A673 (cell line): ENCODE results near the gene WFDC1. TPM values are rescaled to one million over a fixed set of nuclear protein-coding genes. Genes with fewer than 3 reads are reported as not detected.
"Not testable (repeated sequence)": the region's sequence is repeated elsewhere in the genome, so short reads cannot be mapped to it uniquely, and the experiment has no call there.

Experiments used
- BruUV-seq: library from RNA; stranded (reverse); fragments of 400-500 nt; replicated peaks from 2 replicates; lab custom pipeline; 2021; lab: Mats Ljungman, UMichigan
- CTCF ChIA-PET: fragments of 300-600 bp; sonication (Branson Sonifier 250); formaldehyde crosslinking; loops from one replicate; lab custom pipeline; 2022; ENCODE audit warnings: antibody characterized with exemption; lab: Charles Lee
- POLR2A ChIA-PET: fragments of 300-600 bp; sonication (Branson Sonifier 250); formaldehyde crosslinking; loops from one replicate; lab custom pipeline; 2022; ENCODE audit warnings: antibody characterized with exemption; ENCODE audit not compliant: low non-redundant PET; lab: Charles Lee
- DNase-seq: peaks from one replicate; pipeline ENCODE4 v3.0.0-alpha.2; 2015; ENCODE audit warnings: low spot score
- H3K27ac ChIP-seq: fragments of 200-600 bp; sonication (generic); 2 replicates; pipeline ENCODE4 v1.5.1; 2016; ENCODE audit warnings: mixed run types, low read depth, mild to moderate bottlenecking, mixed read lengths, antibody characterized with exemption, low read length; ENCODE audit not compliant: poor library complexity, severe bottlenecking
- H3K27me3 ChIP-seq: fragments of 200-600 bp; sonication (generic); replicated peaks from 2 replicates; pipeline ENCODE4 v1.6.1; 2017; ENCODE audit warnings: mixed run types, low read depth, mild to moderate bottlenecking, mixed read lengths, antibody characterized with exemption, low read length; ENCODE audit not compliant: insufficient read depth, poor library complexity
- H3K36me3 ChIP-seq: fragments of 200-600 bp; sonication (generic); 2 replicates; pipeline ENCODE4 v1.6.1; 2016; ENCODE audit warnings: mixed run types, mild to moderate bottlenecking, mixed read lengths, antibody characterized with exemption, low read length; ENCODE audit not compliant: insufficient read depth, poor library complexity, severe bottlenecking
- H3K4me1 ChIP-seq: fragments of 200-600 bp; sonication (generic); 2 replicates; pipeline ENCODE4 v1.6.1; 2017; ENCODE audit warnings: mixed run types, mild to moderate bottlenecking, mixed read lengths, antibody characterized with exemption, low read length; ENCODE audit not compliant: insufficient read depth, poor library complexity, severe bottlenecking
- H3K4me3 ChIP-seq: fragments of 200-600 bp; sonication (generic); 2 replicates; pipeline ENCODE4 v1.5.1; 2016; ENCODE audit warnings: low read depth, mixed run types, mild to moderate bottlenecking, mixed read lengths, low read length; ENCODE audit not compliant: poor library complexity, severe bottlenecking
- H3K9me3 ChIP-seq: fragments of 200-600 bp; sonication (generic); 2 replicates; pipeline ENCODE4 v1.6.1; 2016; ENCODE audit warnings: mixed run types, low read depth, mild to moderate bottlenecking, mixed read lengths, antibody characterized with exemption, low read length; ENCODE audit not compliant: poor library complexity, severe bottlenecking
- CTCF ChIP-seq: fragments of 300-800, 200-600 bp; sonication (generic); conservative IDR thresholded peaks from 2 replicates; pipeline ENCODE4 v1.5.1; 2017; ENCODE audit warnings: low read depth, mild to moderate bottlenecking, antibody characterized with exemption, low read length, moderate library complexity, mixed read lengths
- EZH2 ChIP-seq: fragments of 200-600 bp; sonication (generic); IDR thresholded peaks from 2 replicates; pipeline ENCODE4 v1.6.1; 2017; ENCODE audit warnings: borderline replicate concordance, low read depth, mild to moderate bottlenecking, mixed read lengths, antibody characterized with exemption, low read length; ENCODE audit not compliant: poor library complexity, severe bottlenecking
- intact Hi-C: fragments of 100-400 bp; cut with micrococcal nuclease; formaldehyde crosslinking; loops from one replicate; pipeline ENCODE4 v1.10.0; 2022; ENCODE audit not compliant: unreplicated experiment
- total RNA-seq: library from RNA; stranded (reverse); gene quantifications from 2 replicates; pipeline ENCODE4 v1.2.3, GENCODE V29; 2021

The WFDC1 gene
- total RNA-seq, 1 experiment from 2014 or later = not detected

DNA sequence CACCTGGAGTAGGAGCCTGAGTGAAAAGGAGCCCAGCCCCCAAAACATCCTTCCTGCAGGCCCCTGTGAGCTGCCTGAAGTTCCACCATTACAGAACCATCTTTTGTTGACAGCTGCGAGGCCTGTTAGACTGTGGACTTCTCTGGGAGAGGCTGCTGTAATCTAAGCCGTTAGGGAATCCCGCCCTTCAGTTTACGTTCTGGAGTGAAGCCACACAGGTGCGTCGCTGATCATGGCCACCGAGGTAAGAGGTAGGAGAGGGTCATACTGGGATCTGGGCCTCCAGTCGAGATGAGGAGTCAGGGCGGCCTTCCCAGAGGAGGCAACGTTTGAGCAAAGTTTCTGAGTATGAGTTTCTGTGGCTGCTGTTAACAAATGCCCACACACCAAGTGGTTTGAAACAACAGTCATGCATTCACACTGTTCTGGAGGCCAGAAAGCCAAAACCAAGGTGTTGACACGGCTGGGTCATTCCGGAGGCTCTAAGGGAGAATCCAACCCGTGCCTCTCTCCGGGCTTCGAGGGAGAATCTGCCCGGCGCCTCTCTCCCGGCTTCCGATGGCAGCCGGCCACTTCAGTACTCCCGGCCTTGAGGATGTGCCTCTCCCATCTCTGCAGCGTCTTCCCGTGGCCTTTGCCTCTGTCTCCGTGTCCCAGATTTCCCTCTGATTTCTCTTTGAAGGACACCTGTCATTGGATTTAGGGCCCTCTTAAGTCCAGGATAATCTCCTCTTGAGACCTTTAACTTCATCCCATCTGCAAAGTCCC is 47.0 kb downstream of the WFDC1 start:
- Histone ChIP-seq H3K4me3 (no peak overlapping the region), H3K36me3 (no peaks in the 10 kb centered on the region), H3K9me3 (no peaks in the 10 kb centered on the region), H3K27me3 (peaks cover 3% of the 10 kb centered on the region), H3K4me1 (no peaks in the 10 kb centered on the region), H3K27ac (no peak overlapping the region)
- no peak for DNase-seq
- TF ChIP-seq CTCF (no peak), EZH2 (no peak)
- intact Hi-C loops = no loop called here
- BruUV-seq = no TSS peak
- CTCF ChIA-PET = no interaction called here
- POLR2A ChIA-PET = no interaction called here

- CTCF ChIA-PET, H3K36me3 ChIP-seq, BruUV-seq, DNase-seq, H3K4me3 ChIP-seq, POLR2A ChIA-PET, H3K9me3 ChIP-seq, H3K27ac ChIP-seq, H3K4me1 ChIP-seq, H3K27me3 ChIP-seq, intact Hi-C loops: not testable (repeated sequence)
These were observed 49.1 kb downstream of the WFDC1 start for GRCh38 chr16:84343800-84344199.

- Histone ChIP-seq H3K9me3 (no peaks in the 10 kb centered on the region), H3K4me3 (no peak overlapping the region), H3K27me3 (peaks cover 3% of the 10 kb centered on the region), H3K36me3 (no peaks in the 10 kb centered on the region), H3K4me1 (no peaks in the 10 kb centered on the region), H3K27ac (no peak overlapping the region)
- TF ChIP-seq EZH2 (no peak), CTCF (no peak)
- no peak for DNase-seq
- ChIA-PET POLR2A (no interaction called here), CTCF (no interaction called here)
- intact Hi-C loops = no loop called here
- no TSS peak for BruUV-seq
These were observed 50.1 kb downstream of the WFDC1 start for GRCh38 chr16:84344781-84345180.

- no peaks in the 10 kb centered on the region for H3K4me1 ChIP-seq
- H3K4me3 ChIP-seq = no peak overlapping the region
- no peak for DNase-seq
- no TSS peak for BruUV-seq
- H3K27ac ChIP-seq = no peak overlapping the region
- no peaks in the 10 kb centered on the region for H3K36me3 ChIP-seq
- peaks cover 3% of the 10 kb centered on the region for H3K27me3 ChIP-seq
- intact Hi-C loops = no loop called here
- no peaks in the 10 kb centered on the region for H3K9me3 ChIP-seq
- ChIA-PET POLR2A (no interaction called here), CTCF (no interaction called here)
- TF ChIP-seq CTCF = no peak
- TF ChIP-seq EZH2 = no peak
These were observed 52.5 kb downstream of the WFDC1 start for GRCh38 chr16:84347161-84347560.
